IMR-90 (cell line): ENCODE results near the gene ZNF785. TPM values are rescaled to one million over a fixed set of nuclear protein-coding genes. Genes with fewer than 3 reads are reported as not detected.

Source experiments
- ATAC-seq: fragments of 200-7000 bp; cut with Tn5 transposase; 2 replicates; pipeline ENCODE4 v1.9.1; 2020; ENCODE audit warnings: low read depth, mild to moderate bottlenecking, moderate library complexity
- BruUV-seq: library from RNA; stranded (reverse); fragments of 400-500 nt; replicated peaks from 2 replicates; lab custom pipeline; 2021; lab: Mats Ljungman, UMichigan
- CTCF ChIA-PET: fragments of 300-600 bp; formaldehyde crosslinking; extraction: SDS; loops from one replicate; lab custom pipeline; 2021; ENCODE audit warnings: antibody characterized with exemption; lab: Yijun Ruan, JAX
- POLR2A ChIA-PET: fragments of 300-600 bp; sonication (Branson Sonifier 250); formaldehyde crosslinking; loops from one replicate; lab custom pipeline; 2022; ENCODE audit warnings: antibody characterized with exemption; ENCODE audit not compliant: unreplicated experiment; lab: Charles Lee
- DNase-seq: peaks from one replicate; pipeline ENCODE4 v3.0.0; 2013
- H2AFZ ChIP-seq: replicated peaks from 2 replicates; pipeline ENCODE3; 2013; ENCODE audit warnings: low read length, mild to moderate bottlenecking; ENCODE audit not compliant: poor library complexity
- H2AK5ac ChIP-seq: 2 replicates; pipeline ENCODE4 v1.6.1; 2013; ENCODE audit warnings: low read depth, low read length, inconsistent platforms
- H2AK9ac ChIP-seq: replicated peaks from 2 replicates; pipeline ENCODE3; 2013; ENCODE audit warnings: mild to moderate bottlenecking, low read depth, low read length, moderate library complexity; ENCODE audit not compliant: poor library complexity
- H2BK120ac ChIP-seq: 2 replicates; pipeline ENCODE4 v1.6.1; 2013; ENCODE audit warnings: low read depth, low read length, inconsistent platforms
- H2BK15ac ChIP-seq: 3 replicates; pipeline ENCODE4 v1.6.1; 2013; ENCODE audit warnings: low read depth, low read length, inconsistent platforms
- H2BK20ac ChIP-seq: 2 replicates; pipeline ENCODE4 v1.6.1; 2013; ENCODE audit warnings: low read depth, mild to moderate bottlenecking, inconsistent platforms, low read length, moderate library complexity
- H2BK5ac ChIP-seq: 2 replicates; pipeline ENCODE4 v1.6.1; 2013; ENCODE audit warnings: mild to moderate bottlenecking, low read depth, low read length, inconsistent platforms; ENCODE audit not compliant: poor library complexity, severe bottlenecking
- H3K14ac ChIP-seq: replicated peaks from 2 replicates; pipeline ENCODE4 v1.6.1; 2013; ENCODE audit warnings: low read depth, low read length, inconsistent platforms
- H3K18ac ChIP-seq: 2 replicates; pipeline ENCODE4 v1.6.1; 2013; ENCODE audit warnings: low read depth, low read length, control low read depth
- H3K23ac ChIP-seq: 2 replicates; pipeline ENCODE4 v1.6.1; 2013; ENCODE audit warnings: low read depth, low read length, inconsistent platforms
- H3K27ac ChIP-seq: 2 replicates; pipeline ENCODE4 v1.5.1; 2013; ENCODE audit warnings: mild to moderate bottlenecking, control low read depth, low read length; ENCODE audit not compliant: insufficient read depth
- H3K27me3 ChIP-seq: 2 replicates; pipeline ENCODE4 v1.6.1; 2013; ENCODE audit warnings: low read length; ENCODE audit not compliant: control insufficient read depth, insufficient read depth
- H3K36me3 ChIP-seq: 2 replicates; pipeline ENCODE4 v1.6.1; 2013; ENCODE audit warnings: low read length, mixed read lengths; ENCODE audit not compliant: control insufficient read depth, insufficient read depth
- H3K4ac ChIP-seq: 2 replicates; pipeline ENCODE4 v1.6.1; 2013; ENCODE audit warnings: low read depth, low read length, inconsistent platforms
- H3K4me1 ChIP-seq: 2 replicates; pipeline ENCODE4 v1.6.1; 2013; ENCODE audit warnings: low read length, mixed read lengths; ENCODE audit not compliant: control insufficient read depth, insufficient read depth
- H3K4me2 ChIP-seq: 2 replicates; pipeline ENCODE4 v1.6.1; 2013; ENCODE audit warnings: low read depth, mild to moderate bottlenecking, control low read depth, low read length, moderate library complexity
- H3K4me3 ChIP-seq: 2 replicates; pipeline ENCODE4 v1.5.1; 2013; ENCODE audit warnings: low read depth, mild to moderate bottlenecking, control low read depth, low read length, moderate library complexity; ENCODE audit not compliant: insufficient read depth
- H3K56ac ChIP-seq: 2 replicates; pipeline ENCODE4 v1.6.1; 2013; ENCODE audit warnings: low read length, inconsistent platforms; ENCODE audit not compliant: insufficient read depth; ENCODE audit errors: extremely low read depth
- H3K79me1 ChIP-seq, 2 experiments: 2 replicates each; pipeline ENCODE4 v1.6.1; 2013; ENCODE audit warnings: low read length in 2 of 2, inconsistent platforms in 1 of 2, low read depth in 1 of 2
- H3K9ac ChIP-seq: 2 replicates; pipeline ENCODE4 v1.6.1; 2013; ENCODE audit warnings: low read depth, low read length, control low read depth
- H3K9me1 ChIP-seq: 2 replicates; pipeline ENCODE4 v1.6.1; 2013; ENCODE audit warnings: low read length, inconsistent platforms; ENCODE audit not compliant: insufficient read depth
- H3K9me3 ChIP-seq: 2 replicates; pipeline ENCODE4 v1.6.1; 2013; ENCODE audit warnings: low read length; ENCODE audit not compliant: control insufficient read depth, insufficient read depth
- H4K20me1 ChIP-seq: 2 replicates; pipeline ENCODE4 v1.6.1; 2013; ENCODE audit warnings: low read length, inconsistent platforms; ENCODE audit not compliant: insufficient read depth
- H4K5ac ChIP-seq: 2 replicates; pipeline ENCODE4 v1.6.1; 2013; ENCODE audit warnings: mild to moderate bottlenecking, low read depth, low read length, control low read depth
- H4K8ac ChIP-seq, 2 experiments: 2 replicates each; pipeline ENCODE4 v1.6.1; 2013; ENCODE audit warnings: low read depth in 2 of 2, low read length in 2 of 2, control low read depth in 1 of 2, inconsistent platforms in 1 of 2
- H4K91ac ChIP-seq: 2 replicates; pipeline ENCODE4 v1.6.1; 2013; ENCODE audit warnings: low read depth, low read length, inconsistent platforms; ENCODE audit not compliant: insufficient read depth
- CHD1 ChIP-seq: IDR thresholded peaks from 2 replicates; pipeline ENCODE4 v1.6.1; 2012; ENCODE audit warnings: low read depth, low read length, improper control_type of control experiment
- MAFK ChIP-seq: IDR thresholded peaks from 2 replicates; pipeline ENCODE4 v1.6.1; 2012; ENCODE audit warnings: low read depth, low read length, improper control_type of control experiment
- MAZ ChIP-seq: IDR thresholded peaks from 2 replicates; pipeline ENCODE4 v1.6.1; 2012; ENCODE audit warnings: low read depth, mild to moderate bottlenecking, low read length, improper control_type of control experiment, moderate library complexity, borderline replicate concordance
- MXI1 ChIP-seq: IDR thresholded peaks from 2 replicates; pipeline ENCODE4 v1.6.1; 2012; ENCODE audit warnings: low read depth, mild to moderate bottlenecking, low read length, moderate library complexity, borderline replicate concordance
- RAD21 ChIP-seq: IDR thresholded peaks from 2 replicates; pipeline ENCODE4 v1.6.1; 2012; ENCODE audit warnings: low read length, improper control_type of control experiment
- SMC3 ChIP-seq: fragments of 150-350 bp; IDR thresholded peaks from 2 replicates; pipeline ENCODE4 v1.6.1; 2016; ENCODE audit warnings: low read depth, mild to moderate bottlenecking, antibody characterized with exemption, low read length, moderate library complexity
- WGBS, 2 experiments: methylation state at CpG; one replicate each; pipeline versions ENCODE4 v1.1.5 to v1.1.7; 2013; ENCODE audit warnings: missing lambda C conversion rate in 2 of 2; ENCODE audit not compliant: insufficient read length in 1 of 2; ENCODE audit errors: extremely low coverage in 2 of 2; 5-methylcytosine and 5-hydroxymethylcytosine counted together
- dilution Hi-C: fragments of 300-500 bp; cut with HindIII; formaldehyde crosslinking; loops from one replicate; pipeline ENCODE4 v1.14.3; 2018; ENCODE audit warnings: low sequenced_read_pairs; ENCODE audit not compliant: unreplicated experiment
- in situ Hi-C: fragments of 300-500 bp; cut with MboI; formaldehyde crosslinking; loops from 3 replicates; pipeline ENCODE4 v1.14.3; 2019; ENCODE audit warnings: low sequenced_read_pairs, inconsistent platforms, mixed read lengths
- intact Hi-C: fragments of 100-400 bp; cut with micrococcal nuclease; formaldehyde crosslinking; loops from 2 replicates; pipeline ENCODE4 v1.10.0; 2022
- polyA plus RNA-seq, 3 experiments: library from polyadenylated mRNA; depleted of rRNA; stranded (reverse); fragments of >200 nt; gene quantifications; 2 replicates each; pipeline ENCODE4 v1.2.3, GENCODE V29; 2012; ENCODE audit warnings: low replicate concordance in 1 of 3
- total RNA-seq: library from RNA; depleted of rRNA; stranded (reverse); fragments of >200 nt; gene quantifications from 2 replicates; pipeline ENCODE4 v1.2.3, GENCODE V29; 2012
- TF ChIP-seq, protein P1 (sequence below): conservative IDR thresholded peaks from 2 replicates; pipeline ENCODE4 v1.5.1; 2012; ENCODE audit warnings: mild to moderate bottlenecking, low read depth, low read length, improper control_type of control experiment

Gene ZNF785
- total and polyA plus RNA-seq, 2 of the 4 experiments (the other 2 are of a cell fraction): 2.9 to 4.0 TPM

DNA sequence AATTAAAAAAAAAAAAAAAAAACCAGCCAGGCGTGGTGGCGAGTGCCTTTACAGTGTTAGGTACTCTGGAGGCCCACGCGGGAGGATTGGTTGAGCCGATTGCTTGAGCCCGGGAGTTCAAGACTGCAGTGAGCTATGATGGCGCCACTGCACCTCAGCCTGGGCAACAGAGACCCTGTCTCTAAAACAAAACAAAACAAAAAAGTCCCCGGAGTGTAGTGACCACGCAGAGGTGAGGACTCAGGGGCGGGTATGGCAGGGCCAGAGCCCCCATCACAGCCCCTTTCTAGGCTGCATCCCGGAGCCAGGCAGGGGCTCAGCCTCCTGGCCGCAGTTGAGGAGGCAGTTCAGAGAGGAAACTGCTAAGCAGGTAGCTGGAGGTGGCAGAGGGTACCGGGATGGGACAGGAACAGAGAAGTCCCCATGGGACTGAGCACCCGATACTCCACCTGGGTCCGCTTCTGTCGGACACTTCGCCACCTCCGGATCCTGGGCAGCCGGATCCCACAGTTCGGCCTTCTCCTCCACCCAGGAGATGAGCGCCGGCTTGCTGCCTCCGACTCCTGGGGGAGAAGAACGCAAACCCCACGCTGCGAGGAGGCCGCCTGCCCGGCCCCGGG lies 51.6 kb downstream of the ZNF785 start:
- BruUV-seq: no TSS peak
- peak overlapping the region; percentile 47 for H3K27ac ChIP-seq
- H4K5ac ChIP-seq: peak overlapping the region; percentile 88
- intact Hi-C loops (loop anchor here (2.0 kb wide), 1 partner anchor 51 kb away; the partner anchor contains the start of gene ZNF785), dilution Hi-C loops (no loop called here), in situ Hi-C loops (no loop called here)
- 82% methylated on average over 5 of the region's 29 CpGs; no CpG with 5 or more reads in 1 of the 2 experiments for WGBS, 2 experiments
- no peak for TF ChIP-seq MAFK
- TF ChIP-seq MAZ: no peak
- TF ChIP-seq, protein P1, sequence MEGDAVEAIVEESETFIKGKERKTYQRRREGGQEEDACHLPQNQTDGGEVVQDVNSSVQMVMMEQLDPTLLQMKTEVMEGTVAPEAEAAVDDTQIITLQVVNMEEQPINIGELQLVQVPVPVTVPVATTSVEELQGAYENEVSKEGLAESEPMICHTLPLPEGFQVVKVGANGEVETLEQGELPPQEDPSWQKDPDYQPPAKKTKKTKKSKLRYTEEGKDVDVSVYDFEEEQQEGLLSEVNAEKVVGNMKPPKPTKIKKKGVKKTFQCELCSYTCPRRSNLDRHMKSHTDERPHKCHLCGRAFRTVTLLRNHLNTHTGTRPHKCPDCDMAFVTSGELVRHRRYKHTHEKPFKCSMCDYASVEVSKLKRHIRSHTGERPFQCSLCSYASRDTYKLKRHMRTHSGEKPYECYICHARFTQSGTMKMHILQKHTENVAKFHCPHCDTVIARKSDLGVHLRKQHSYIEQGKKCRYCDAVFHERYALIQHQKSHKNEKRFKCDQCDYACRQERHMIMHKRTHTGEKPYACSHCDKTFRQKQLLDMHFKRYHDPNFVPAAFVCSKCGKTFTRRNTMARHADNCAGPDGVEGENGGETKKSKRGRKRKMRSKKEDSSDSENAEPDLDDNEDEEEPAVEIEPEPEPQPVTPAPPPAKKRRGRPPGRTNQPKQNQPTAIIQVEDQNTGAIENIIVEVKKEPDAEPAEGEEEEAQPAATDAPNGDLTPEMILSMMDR: no peak
- TF ChIP-seq CHD1: no peak
- no peak for TF ChIP-seq RAD21
- TF ChIP-seq MXI1: no peak
- TF ChIP-seq SMC3: no peak
- no peaks in the 10 kb centered on the region for H4K20me1 ChIP-seq
- no peaks in the 10 kb centered on the region for H3K9me3 ChIP-seq
- peak overlapping the region; percentile 3; the same call in 1 of the 2 replicates for H2AK5ac ChIP-seq
- peak overlapping the region; percentile 96 for H2AK9ac ChIP-seq
- no peak overlapping the region for H2BK20ac ChIP-seq
- peaks cover 10% of the 10 kb centered on the region; the same call in 1 of the 2 replicates for H3K9me1 ChIP-seq
- H3K4ac ChIP-seq: peak overlapping the region; percentile 95
- H3K56ac ChIP-seq: no peak overlapping the region
- H3K23ac ChIP-seq: no peak overlapping the region
- no peak overlapping the region for H2BK15ac ChIP-seq
- H3K27me3 ChIP-seq: no peaks in the 10 kb centered on the region
- H2BK5ac ChIP-seq: peak overlapping the region; percentile 74
- H4K91ac ChIP-seq: peak overlapping the region; percentile 89
- peak overlapping the region; percentile 59 for H3K4me2 ChIP-seq
- peaks cover 5% of the 10 kb centered on the region; the same call in 1 of the 2 replicates for H3K36me3 ChIP-seq
- peak overlapping the region; percentile 99 for H2AFZ ChIP-seq
- H2BK120ac ChIP-seq: no peak overlapping the region
- peaks cover 8% of the 10 kb centered on the region for H3K4me1 ChIP-seq
- H3K4me3 ChIP-seq: peak overlapping the region; percentile 68
- H3K14ac ChIP-seq: peak overlapping the region; percentile 90; the same call in 1 of the 2 replicates
- ATAC-seq: peak; percentile 10
- peaks cover 6 to 31% of the 10 kb centered on the region in 2 experiments for H3K79me1 ChIP-seq
- POLR2A ChIA-PET: no interaction called here
- H3K18ac ChIP-seq: peak overlapping the region; percentile 7; the same call in 1 of the 2 replicates
- DNase-seq: no peak
- peak overlapping the region; percentile 60 for H3K9ac ChIP-seq
- CTCF ChIA-PET: interaction anchor here (0.6 kb wide), 1 partner anchor 566 kb away, joined by 3 read pairs; no protein-coding TSS in a partner anchor
- peak overlapping the region; percentile 99 to 100 for H4K8ac ChIP-seq
